Lung microvascular endothelial cell (primary cell): ENCODE results near the gene ATP9B. TPM values are rescaled to one million over a fixed set of nuclear protein-coding genes. Genes with fewer than 3 reads are reported as not detected.
"Not testable (repeated sequence)": the region's sequence is repeated elsewhere in the genome, so short reads cannot be mapped to it uniquely, and the experiment has no call there.

Experiments
- DNase-seq, 2 donors: peaks; one replicate each; pipeline versions ENCODE4 v3.0.0 to v3.0.0-alpha.2; 2010; ENCODE audit warnings: low read depth in 2 of 2
- total RNA-seq: library from RNA; depleted of rRNA; stranded (reverse); fragments of >200 nt; gene quantifications from 2 replicates; pipeline ENCODE4 v1.2.1, GENCODE V29; 2014

The ATP9B gene
- total RNA-seq, 1 donor from 2014 or later: 29.0 TPM

DNA sequence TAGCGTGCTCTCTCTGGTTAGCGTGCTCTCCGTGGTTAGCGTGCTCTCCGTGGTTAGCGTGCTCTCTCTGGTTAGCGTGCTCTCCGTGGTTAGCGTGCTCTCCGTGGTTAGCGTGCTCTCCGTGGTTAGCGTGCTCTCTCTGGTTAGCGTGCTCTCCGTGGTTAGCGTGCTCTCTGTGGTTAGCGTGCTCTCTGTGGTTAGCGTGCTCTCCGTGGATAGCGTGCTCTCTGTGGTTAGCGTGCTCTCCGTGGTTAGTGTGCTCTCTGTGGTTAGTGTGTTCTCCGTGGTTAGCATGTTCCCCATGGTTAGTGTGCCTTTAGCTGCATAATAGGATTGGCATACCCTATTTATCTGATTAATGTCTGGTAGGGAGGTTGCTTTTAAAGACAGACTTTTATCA, 258.7 kb downstream of the ATP9B start:
- DNase-seq: not testable (repeated sequence)

- no peak for DNase-seq
Measured at GRCh38 chr18:79328887-79329286, 259.7 kb downstream of the ATP9B start.

DNA sequence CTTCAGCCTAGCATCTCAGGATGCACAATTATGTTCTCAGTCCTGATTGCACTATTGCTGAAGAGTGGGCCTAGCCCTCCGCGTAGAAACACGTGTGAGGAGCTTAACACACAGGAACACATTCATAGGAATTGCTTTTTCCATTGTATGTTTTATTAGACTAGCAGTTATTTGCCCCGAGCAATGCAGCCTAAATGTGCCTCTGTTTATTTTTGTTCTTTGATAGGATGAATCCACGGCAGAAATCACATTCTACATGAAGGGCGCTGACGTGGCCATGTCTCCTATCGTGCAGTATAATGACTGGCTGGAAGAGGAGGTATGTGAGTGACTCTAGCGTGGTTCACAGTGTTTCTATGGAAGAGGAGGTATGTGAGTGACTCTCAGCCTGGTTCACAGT, 260.6 kb downstream of the ATP9B start:
- DNase-seq: peak in 1 of 2 donors; percentile 77

DNA sequence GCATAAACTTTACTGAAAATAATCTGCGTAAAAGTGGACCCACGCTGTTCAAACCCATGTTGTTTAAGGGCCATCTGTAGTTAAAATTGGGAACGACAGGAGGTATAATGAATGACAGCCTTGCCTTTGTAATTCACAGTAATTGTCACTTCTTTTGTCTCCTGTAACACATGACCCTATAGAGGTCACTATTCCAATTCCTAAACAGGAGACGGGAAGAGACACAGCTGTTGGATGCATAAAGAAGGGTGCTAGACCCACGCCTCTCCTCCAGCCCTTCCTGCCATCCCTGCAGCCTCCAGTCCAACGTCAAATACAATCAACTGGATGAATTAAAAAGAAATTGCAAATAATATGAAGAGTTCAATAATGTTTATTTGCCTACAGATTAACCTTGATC, 263.5 kb downstream of the ATP9B start:
- DNase-seq: no peak

- DNase-seq: no peak
Measured at GRCh38 chr18:79333046-79333445, 263.9 kb downstream of the ATP9B start.

- peak in 1 of 2 donors; percentile 31 for DNase-seq
Measured at GRCh38 chr18:79334496-79335233, 265.5 kb downstream of the ATP9B start.

DNA sequence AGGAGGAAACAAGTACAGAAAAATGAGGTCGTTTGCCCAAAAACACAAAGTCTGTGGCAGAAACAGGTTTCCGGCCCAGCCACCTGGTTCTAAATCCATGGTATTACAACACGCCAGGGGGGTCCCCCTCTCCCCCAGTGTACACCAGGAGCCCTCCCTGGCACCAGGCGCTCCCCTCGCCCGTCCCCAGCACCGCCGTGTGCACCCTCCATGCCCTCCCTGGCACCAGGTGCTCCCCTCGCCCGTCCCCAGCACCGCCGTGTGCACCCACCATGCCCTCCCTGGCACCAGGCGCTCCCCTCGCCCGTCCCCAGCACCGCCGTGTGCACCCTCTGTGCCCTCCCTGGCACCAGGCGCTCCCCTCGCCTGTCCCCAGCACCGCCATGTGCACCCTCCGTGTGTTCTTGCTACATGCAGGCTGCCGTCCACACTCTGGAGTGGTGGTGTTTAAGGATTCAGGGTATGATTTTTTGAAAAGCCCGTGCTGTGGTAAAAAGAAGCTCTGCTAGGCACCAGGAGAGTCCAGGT, 266.7 kb downstream of the ATP9B start:
- DNase-seq: no peak

GRCh38 chr18:79336556-79337142, 267.5 kb downstream of the ATP9B start:
- DNase-seq: no peak

DNA sequence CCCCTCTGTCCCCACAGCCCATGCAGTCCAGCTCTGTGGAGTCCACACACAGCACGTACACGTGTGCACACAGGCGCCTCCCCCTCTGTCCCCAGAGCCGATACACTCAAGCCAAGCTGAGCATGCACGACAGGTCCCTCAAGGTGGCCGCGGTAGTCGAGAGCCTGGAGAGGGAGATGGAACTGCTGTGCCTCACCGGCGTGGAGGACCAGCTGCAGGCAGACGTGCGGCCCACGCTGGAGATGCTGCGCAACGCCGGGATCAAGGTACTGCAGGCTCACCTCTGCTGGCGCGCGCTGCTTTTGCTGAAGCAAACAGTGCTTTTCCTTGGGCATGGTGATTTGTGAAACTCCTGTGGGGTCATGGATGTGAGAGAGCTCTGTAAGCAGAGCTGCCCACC, 268.0 kb downstream of the ATP9B start:
- no peak for DNase-seq

DNA sequence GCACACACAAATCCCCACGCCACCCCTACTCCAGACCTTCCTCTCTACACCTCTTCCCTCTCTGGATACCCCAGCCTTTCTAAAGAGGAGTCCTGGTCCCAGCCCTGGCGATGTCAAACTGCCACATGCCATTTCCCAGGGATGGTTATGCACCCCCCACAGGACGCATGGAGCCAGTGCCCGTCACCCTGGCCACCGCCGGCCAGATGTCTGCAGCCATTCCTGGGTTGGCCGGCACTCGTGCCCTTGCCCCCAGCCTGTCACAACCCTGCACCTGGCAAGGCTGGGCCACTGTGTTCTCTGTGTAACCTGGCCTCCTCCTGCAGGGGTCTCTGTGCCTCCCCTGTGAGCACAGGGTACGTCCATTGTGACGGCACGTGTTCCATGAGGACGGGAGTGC, 268.4 kb downstream of the ATP9B start:
- no peak for DNase-seq

- DNase-seq: peak in 1 of 2 donors; percentile 22
Measured at GRCh38 chr18:79339094-79339908, 270.1 kb downstream of the ATP9B start.

DNA sequence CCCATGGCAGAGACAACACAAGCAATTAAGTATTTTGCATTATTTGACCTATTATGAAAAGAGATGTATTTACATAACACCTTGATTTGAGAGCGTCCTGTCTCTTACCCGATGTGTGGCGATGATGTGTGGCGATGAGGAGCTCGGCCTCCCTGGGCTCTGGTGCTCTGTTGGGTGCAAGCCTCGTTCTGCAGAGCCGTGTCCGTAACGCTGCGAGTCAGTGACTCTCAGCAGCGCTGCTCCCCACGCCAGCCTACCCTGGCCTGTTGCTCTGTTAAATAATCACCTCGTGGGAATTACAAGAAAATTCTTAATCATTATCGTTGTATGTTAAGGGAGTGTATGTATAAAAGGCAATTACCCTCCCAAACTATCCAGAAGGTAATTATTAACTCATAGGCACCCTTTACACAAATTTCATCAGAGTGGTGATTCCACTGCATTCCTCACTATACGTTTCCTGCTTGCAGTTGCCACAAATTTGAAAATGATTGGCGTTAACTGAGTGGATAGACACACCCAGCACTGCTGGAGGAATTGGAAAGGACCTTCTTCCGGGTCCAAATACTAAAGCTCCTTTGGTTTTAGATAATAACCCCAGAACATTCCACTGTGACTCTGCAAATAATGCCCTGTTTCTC, 274.5 kb downstream of the ATP9B start:
- no peak for DNase-seq

DNA sequence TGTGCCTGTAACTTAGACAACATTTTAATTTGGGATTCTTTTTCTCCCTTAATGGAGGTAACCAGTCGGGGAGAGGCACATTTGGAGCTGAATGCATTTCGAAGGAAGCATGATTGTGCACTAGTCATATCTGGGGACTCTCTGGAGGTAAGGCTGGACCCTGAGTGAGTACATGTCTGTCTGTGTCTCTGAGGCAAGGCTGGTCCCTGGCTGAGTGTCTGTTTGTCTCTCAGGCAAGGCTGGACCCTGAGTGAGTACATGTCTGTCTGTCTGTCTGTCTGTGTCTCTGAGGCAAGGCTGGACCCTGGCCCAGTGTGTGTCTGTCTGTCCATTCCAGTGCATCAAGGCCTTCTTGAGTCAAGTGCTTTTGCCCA, 275.0 kb downstream of the ATP9B start:
- DNase-seq: no peak

- DNase-seq: no peak
Measured at GRCh38 chr18:79345366-79345765, 276.2 kb downstream of the ATP9B start.

DNA sequence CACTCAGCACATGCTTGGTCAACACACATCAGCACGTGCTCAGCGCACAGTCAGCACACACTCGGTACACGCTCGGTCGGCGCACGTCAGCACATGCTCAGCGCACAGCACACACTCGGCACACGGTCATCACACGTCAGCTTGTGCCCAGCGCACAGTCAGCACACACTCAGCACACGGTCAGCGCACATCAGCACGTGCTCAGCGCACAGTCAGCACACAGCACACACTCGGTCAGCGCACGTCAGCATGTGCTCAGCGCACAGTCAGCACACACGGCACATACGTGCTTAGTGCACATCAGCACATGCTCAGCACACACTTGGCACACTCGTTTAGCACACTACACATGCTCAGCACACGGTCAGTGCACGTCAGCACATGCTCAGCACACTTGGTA, 276.8 kb downstream of the ATP9B start:
- DNase-seq: no peak

DNA sequence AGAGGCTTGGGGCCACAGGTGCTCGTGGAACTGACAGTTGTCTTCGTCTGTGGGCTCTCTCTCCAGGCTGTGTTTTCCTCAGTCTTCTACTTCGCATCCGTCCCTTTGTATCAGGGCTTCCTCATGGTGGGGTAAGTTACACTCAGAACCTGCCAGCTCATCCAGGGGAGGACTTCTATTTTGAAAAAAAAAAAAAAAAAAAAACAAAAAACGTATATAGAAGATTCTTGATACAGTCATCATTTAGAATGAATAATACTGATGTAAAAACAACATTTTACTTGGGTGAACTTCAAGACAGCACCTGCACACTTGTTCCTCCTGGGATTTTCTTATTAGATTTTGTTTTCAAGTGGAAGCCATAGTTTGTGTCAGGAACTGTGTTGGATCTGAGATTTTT, 278.9 kb downstream of the ATP9B start:
- no peak for DNase-seq

DNA sequence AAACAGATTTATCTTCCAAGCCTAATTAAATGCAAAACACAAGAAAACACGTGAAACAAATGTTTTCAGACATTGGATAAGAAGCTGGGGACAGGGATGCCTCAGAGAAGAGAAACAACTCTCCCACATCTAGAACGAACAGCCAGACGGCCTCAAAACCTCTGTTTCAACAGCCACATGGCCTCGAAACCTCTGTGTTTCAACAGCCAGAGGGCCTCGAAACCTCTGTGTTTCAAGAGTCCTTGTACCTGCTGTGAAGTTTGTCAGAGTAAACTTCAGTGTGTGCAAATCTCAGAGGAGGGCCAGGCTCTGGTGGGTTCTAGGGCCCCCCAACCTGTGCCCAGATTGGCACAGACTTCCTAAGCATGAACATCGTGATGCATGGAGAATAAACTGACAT, 283.2 kb downstream of the ATP9B start:
- DNase-seq: no peak

DNA sequence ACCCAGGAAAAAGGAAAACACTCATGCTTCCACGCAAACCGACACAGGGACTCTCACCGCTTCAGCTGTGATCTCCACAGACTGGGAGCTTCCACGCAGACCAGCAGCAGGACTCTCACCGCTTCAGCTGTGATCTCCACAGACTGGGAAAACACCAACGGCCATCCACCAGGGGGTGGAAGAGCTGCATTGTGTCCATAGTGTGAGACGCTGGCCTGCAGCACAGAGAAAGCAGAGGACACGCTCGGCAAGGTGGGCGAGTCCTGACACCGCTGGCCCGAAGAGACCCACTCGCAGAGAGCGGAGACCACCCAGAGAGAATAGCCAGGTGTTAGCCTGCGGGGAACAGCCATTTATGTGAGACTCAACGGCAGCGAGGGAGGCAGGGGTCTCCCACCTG, 284.1 kb downstream of the ATP9B start:
- DNase-seq: peak; percentile 15 to 48

GRCh38 chr18:79354350-79354749, 285.2 kb downstream of the ATP9B start:
- no peak for DNase-seq

GRCh38 chr18:79355433-79356335, 286.5 kb downstream of the ATP9B start:
- DNase-seq: no peak

DNA sequence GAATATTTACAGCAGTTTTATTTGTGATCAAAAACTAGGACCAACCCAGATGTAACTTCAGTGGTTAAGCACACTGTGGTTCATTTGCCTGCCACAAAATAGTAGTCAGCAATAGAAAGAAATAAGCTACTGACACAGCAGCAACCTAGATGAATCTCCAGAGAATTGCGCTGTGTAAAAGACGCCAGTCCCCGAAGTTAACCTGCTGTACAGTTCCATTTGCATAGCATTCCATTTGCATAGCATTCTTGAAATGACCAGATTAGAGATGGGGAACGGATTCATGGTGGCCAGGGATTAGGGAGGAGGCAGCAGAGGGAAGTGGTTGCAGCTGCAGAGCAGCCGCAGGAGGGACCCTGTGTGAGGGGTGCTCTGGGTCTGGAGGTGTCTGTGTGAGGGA, 287.2 kb downstream of the ATP9B start:
- no peak for DNase-seq
